HepG2 (cell line): Measurements from ENCODE around the gene CAVIN1. TPM values are rescaled to one million over a fixed set of nuclear protein-coding genes. Genes with fewer than 3 reads are reported as not detected.

Source experiments
- CHD2 ChIP-seq: IDR thresholded peaks from 2 replicates; pipeline ENCODE4 v1.6.1; 2011; ENCODE audit warnings: low read depth, low read length, improper control_type of control experiment
- CREB1 ChIP-seq, 2 experiments: fragments of 450-650 bp in 1 of 2; IDR thresholded peaks; 2 replicates each; pipeline ENCODE4 v1.6.1; 2016 to 2017; ENCODE audit warnings: control low read depth in 1 of 2, mild to moderate bottlenecking in 1 of 2, missing compliant biosample characterization in 1 of 2, missing genetic modification characterization in 1 of 2
- HNF4A ChIP-seq: sonication (generic); formaldehyde crosslinking; IDR thresholded peaks from 2 replicates; pipeline ENCODE4 v1.4.0; 2020; ENCODE audit warnings: missing genetic modification reagents
- HNRNPH1 ChIP-seq: fragments of 200-400 bp; formaldehyde crosslinking; optimal IDR thresholded peaks from 2 replicates; pipeline ENCODE3; 2017; ENCODE audit warnings: mild to moderate bottlenecking, low read depth, low read length
- KLF6 ChIP-seq: IDR thresholded peaks from 2 replicates; pipeline ENCODE4 v1.8.0; 2016; ENCODE audit warnings: missing biosample characterization, missing genetic modification reagents
- MAZ ChIP-seq, 2 experiments: sonication (generic) in 1 of 2; formaldehyde crosslinking in 1 of 2; IDR thresholded peaks; 2 replicates each; pipeline versions ENCODE4 v1.5.0 to v1.6.1; 2012 to 2020; ENCODE audit warnings: low read depth in 2 of 2, mild to moderate bottlenecking in 2 of 2, borderline replicate concordance in 1 of 2, improper control_type of control experiment in 1 of 2, low read length in 1 of 2, missing genetic modification reagents in 1 of 2, moderate library complexity in 1 of 2
- NFE2 ChIP-seq: sonication (generic); formaldehyde crosslinking; IDR thresholded peaks from 2 replicates; pipeline ENCODE4 v1.4.0; 2020; ENCODE audit warnings: missing genetic modification reagents
- NFIC ChIP-seq: IDR thresholded peaks from 2 replicates; pipeline ENCODE4 v1.6.1; 2012; ENCODE audit warnings: mild to moderate bottlenecking, low read length, inconsistent platforms
- NFYC ChIP-seq: IDR thresholded peaks from 2 replicates; pipeline ENCODE4 v1.6.1; 2016; ENCODE audit warnings: missing genetic modification reagents, missing compliant biosample characterization
- RBM39 ChIP-seq: fragments of 200-400 bp; formaldehyde crosslinking; IDR thresholded peaks from one replicate; pipeline ENCODE4 v1.6.1; 2018; ENCODE audit warnings: antibody characterized with exemption, mild to moderate bottlenecking, low read depth, low read length; ENCODE audit not compliant: poor library complexity, severe bottlenecking
- SAP130 ChIP-seq: IDR thresholded peaks from 2 replicates; pipeline ENCODE4 v1.6.1; 2016; ENCODE audit warnings: low read depth
- TBL1XR1 ChIP-seq: fragments of 150-350 bp; IDR thresholded peaks from 2 replicates; pipeline ENCODE4 v1.6.1; 2014; ENCODE audit warnings: borderline replicate concordance, low read length; ENCODE audit not compliant: partially characterized antibody
- TSC22D2 ChIP-seq: sonication (generic); formaldehyde crosslinking; IDR thresholded peaks from 2 replicates; pipeline ENCODE4 v1.5.1; 2020; ENCODE audit warnings: missing genetic modification reagents, mild to moderate bottlenecking, borderline replicate concordance
- YY1 ChIP-seq: IDR thresholded peaks from 2 replicates; pipeline ENCODE4 v1.6.1; 2011; ENCODE audit warnings: low read length, low read depth, moderate library complexity, mild to moderate bottlenecking; ENCODE audit not compliant: insufficient read depth, insufficient replicate concordance
- ZFX ChIP-seq: sonication (generic); formaldehyde crosslinking; IDR thresholded peaks from 2 replicates; pipeline ENCODE4 v1.4.0; 2020; ENCODE audit warnings: mild to moderate bottlenecking, low read depth, missing genetic modification reagents, moderate library complexity
- ZNF234 ChIP-seq: sonication (generic); formaldehyde crosslinking; conservative IDR thresholded peaks from 2 replicates; pipeline ENCODE4 v1.5.1; 2020; ENCODE audit warnings: mild to moderate bottlenecking, missing genetic modification reagents
- ZNF510 ChIP-seq: sonication (generic); formaldehyde crosslinking; IDR thresholded peaks from 2 replicates; pipeline ENCODE4 v1.4.0; 2020; ENCODE audit warnings: low read depth, mild to moderate bottlenecking, missing genetic modification reagents
- ZNF788 ChIP-seq: sonication (generic); formaldehyde crosslinking; IDR thresholded peaks from 2 replicates; pipeline ENCODE4 v1.5.0; 2020; ENCODE audit warnings: mild to moderate bottlenecking, missing genetic modification reagents, borderline replicate concordance
- ZNF792 ChIP-seq: IDR thresholded peaks from 2 replicates; pipeline ENCODE4 v1.6.1; 2016
- ZSCAN21 ChIP-seq: sonication (generic); formaldehyde crosslinking; IDR thresholded peaks from 2 replicates; pipeline ENCODE4 v1.8.0; 2022; ENCODE audit warnings: mild to moderate bottlenecking, missing genetic modification reagents, moderate library complexity, borderline replicate concordance
- ZSCAN22 ChIP-seq: sonication (generic); formaldehyde crosslinking; IDR thresholded peaks from 2 replicates; pipeline ENCODE4 v1.4.0; 2020; ENCODE audit warnings: mild to moderate bottlenecking, missing genetic modification reagents
- polyA plus RNA-seq, 8 experiments: library from polyadenylated mRNA; depleted of rRNA in 3 of 8; stranded (reverse) in 7 of 8; unstranded in 1 of 8; fragments of >200 nt; fragmentation: Illumina TruSeq in 4 of 8; extraction: Trizol in 4 of 8; gene quantifications; 2 replicates each; pipeline versions ENCODE4 v1.2.1 to v1.2.3, GENCODE V29; 2011 to 2016; ENCODE audit warnings: low read depth in 4 of 8, missing spikeins in 1 of 8, mixed read lengths in 1 of 8; ENCODE audit not compliant: insufficient read depth in 1 of 8
- total RNA-seq, 5 experiments: library from RNA; depleted of rRNA; stranded (reverse); fragments of >200 nt; fragmentation: Illumina TruSeq; extraction: Trizol; gene quantifications; 2 replicates each; pipeline ENCODE4 v1.2.3, GENCODE V29; 2016; ENCODE audit warnings: low read depth in 1 of 5
- TF ChIP-seq, protein P1 (sequence below): sonication (generic); formaldehyde crosslinking; IDR thresholded peaks from 2 replicates; pipeline ENCODE4 v1.5.0; 2020; ENCODE audit warnings: mild to moderate bottlenecking, low read depth, missing genetic modification reagents, borderline replicate concordance
- TF ChIP-seq, protein P2 (sequence below): sonication (generic); formaldehyde crosslinking; conservative IDR thresholded peaks from 2 replicates; pipeline ENCODE4 v1.4.0; 2020; ENCODE audit warnings: missing genetic modification reagents
- TF ChIP-seq, protein P3 (sequence below): IDR thresholded peaks from 2 replicates; pipeline ENCODE4 v1.6.1; 2012; ENCODE audit warnings: low read depth, low read length, improper control_type of control experiment
- TF ChIP-seq, protein P4 (sequence below): sonication (generic); formaldehyde crosslinking; IDR thresholded peaks from 2 replicates; pipeline ENCODE4 v1.4.0; 2020; ENCODE audit warnings: missing genetic modification reagents

Gene CAVIN1
- total and polyA plus RNA-seq, 2 of the 13 experiments (the other 11 are each of a cell fraction or from before 2014, with no cell fraction given) = 15.9 to 25.5 TPM

DNA sequence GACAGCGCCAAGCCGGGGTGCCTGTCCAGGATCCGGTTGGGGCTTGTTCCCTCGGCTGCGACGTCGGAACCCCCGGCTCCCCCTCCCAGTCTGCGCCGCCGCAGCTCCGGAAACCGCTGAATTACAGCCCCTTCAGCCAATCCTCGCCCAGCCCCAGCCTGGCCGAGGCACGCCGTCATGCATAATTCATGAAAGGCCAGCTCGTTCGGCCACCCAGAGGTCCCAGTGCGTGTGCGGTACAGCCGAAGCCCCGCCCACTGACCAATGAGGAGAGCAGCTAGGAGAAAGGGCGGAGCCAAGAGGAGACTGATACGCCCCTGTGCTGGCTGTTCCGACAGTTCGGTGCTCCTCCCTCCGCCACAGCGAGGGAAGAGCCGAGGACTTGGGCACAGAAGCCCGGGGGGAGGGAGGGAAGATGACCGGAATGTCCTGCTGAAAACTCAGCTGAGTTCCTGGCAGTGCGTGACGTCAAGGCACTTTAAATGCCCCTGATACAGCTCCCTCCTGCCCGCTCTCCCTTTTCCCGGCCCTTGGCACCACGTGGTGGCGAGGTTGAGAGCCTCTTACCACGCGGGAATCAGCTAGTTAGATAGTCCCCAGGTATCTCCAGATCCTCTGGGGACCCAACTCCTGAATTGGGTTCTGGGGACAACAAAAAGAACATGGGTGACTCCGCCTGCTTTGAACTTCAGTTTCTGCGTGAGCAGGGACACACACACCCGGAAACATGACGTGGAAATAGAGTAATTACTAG is 34.5 kb downstream of the CAVIN1 start, which contains the start of gene STAT3 (continued):
- TF ChIP-seq, protein P1, sequence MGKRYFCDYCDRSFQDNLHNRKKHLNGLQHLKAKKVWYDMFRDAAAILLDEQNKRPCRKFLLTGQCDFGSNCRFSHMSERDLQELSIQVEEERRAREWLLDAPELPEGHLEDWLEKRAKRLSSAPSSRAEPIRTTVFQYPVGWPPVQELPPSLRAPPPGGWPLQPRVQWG (CRISPR knock-in tag) = no peak
- TF ChIP-seq KLF6 (CRISPR knock-in tag) = peak; percentile 100
- TF ChIP-seq, protein P2, sequence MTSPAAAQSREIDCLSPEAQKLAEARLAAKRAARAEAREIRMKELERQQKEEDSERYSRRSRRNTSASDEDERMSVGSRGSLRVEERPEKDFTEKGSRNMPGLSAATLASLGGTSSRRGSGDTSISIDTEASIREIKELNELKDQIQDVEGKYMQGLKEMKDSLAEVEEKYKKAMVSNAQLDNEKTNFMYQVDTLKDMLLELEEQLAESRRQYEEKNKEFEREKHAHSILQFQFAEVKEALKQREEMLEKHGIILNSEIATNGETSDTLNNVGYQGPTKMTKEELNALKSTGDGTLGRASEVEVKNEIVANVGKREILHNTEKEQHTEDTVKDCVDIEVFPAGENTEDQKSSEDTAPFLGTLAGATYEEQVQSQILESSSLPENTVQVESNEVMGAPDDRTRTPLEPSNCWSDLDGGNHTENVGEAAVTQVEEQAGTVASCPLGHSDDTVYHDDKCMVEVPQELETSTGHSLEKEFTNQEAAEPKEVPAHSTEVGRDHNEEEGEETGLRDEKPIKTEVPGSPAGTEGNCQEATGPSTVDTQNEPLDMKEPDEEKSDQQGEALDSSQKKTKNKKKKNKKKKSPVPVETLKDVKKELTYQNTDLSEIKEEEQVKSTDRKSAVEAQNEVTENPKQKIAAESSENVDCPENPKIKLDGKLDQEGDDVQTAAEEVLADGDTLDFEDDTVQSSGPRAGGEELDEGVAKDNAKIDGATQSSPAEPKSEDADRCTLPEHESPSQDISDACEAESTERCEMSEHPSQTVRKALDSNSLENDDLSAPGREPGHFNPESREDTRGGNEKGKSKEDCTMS (CRISPR knock-in tag) = peak; percentile 90
- TF ChIP-seq NFE2 (CRISPR knock-in tag) = no peak
- TF ChIP-seq, protein P3, sequence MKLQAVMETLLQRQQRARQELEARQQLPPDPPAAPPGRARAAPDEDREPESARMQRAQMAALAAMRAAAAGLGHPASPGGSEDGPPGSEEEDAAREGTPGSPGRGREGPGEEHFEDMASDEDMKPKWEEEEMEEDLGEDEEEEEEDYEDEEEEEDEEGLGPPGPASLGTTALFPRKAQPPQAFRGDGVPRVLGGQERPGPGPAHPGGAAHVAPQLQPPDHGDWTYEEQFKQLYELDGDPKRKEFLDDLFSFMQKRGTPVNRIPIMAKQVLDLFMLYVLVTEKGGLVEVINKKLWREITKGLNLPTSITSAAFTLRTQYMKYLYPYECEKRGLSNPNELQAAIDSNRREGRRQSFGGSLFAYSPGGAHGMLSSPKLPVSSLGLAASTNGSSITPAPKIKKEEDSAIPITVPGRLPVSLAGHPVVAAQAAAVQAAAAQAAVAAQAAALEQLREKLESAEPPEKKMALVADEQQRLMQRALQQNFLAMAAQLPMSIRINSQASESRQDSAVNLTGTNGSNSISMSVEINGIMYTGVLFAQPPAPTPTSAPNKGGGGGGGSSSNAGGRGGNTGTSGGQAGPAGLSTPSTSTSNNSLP = peak; percentile 91
- TF ChIP-seq ZFX (CRISPR knock-in tag) = no peak; the same call in none of the 2 replicates
- TF ChIP-seq, protein P4, sequence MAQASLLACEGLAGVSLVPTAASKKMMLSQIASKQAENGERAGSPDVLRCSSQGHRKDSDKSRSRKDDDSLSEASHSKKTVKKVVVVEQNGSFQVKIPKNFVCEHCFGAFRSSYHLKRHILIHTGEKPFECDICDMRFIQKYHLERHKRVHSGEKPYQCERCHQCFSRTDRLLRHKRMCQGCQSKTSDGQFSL (CRISPR knock-in tag) = 0 out of 2 replicates have a peak, but pooled peaks have one; percentile 36
- peak; percentile 63; the same call in 1 of the 2 replicates for TF ChIP-seq ZSCAN22 (CRISPR knock-in tag)
- TF ChIP-seq ZNF234 (CRISPR knock-in tag) = peak; percentile 72
- 0 out of 2 replicates have a peak, but pooled peaks have one; percentile 59 for TF ChIP-seq NFIC
- TF ChIP-seq MAZ (IDR thresholded peaks at IDR 0.05; ENCODE audit: borderline replicate concordance, low read depth, low read length) = peak; percentile 86
- peak; percentile 99 for TF ChIP-seq MAZ (CRISPR knock-in tag; IDR thresholded peaks at IDR 0.05; ENCODE audit: low read depth)
- TF ChIP-seq ZNF792 (CRISPR knock-in tag) = peak; percentile 100
- TF ChIP-seq CHD2 = peak; percentile 66; the same call in 1 of the 2 replicates
- TF ChIP-seq NFYC (CRISPR knock-in tag) = peak; percentile 98
- peak; percentile 100 for TF ChIP-seq SAP130 (CRISPR knock-in tag)
- TF ChIP-seq TBL1XR1 = peak; percentile 90
- TF ChIP-seq YY1 = peak; percentile 60
- peak; percentile 94; the same call in 1 of the 2 replicates for TF ChIP-seq ZSCAN21
- peak; percentile 96 for TF ChIP-seq HNRNPH1
- peak; percentile 91 for TF ChIP-seq RBM39
- TF ChIP-seq HNF4A (CRISPR knock-in tag) = peak; percentile 70
- TF ChIP-seq ZNF788 (CRISPR knock-in tag) = peak; percentile 99
- TF ChIP-seq TSC22D2 = peak; percentile 99
- TF ChIP-seq ZNF510 (CRISPR knock-in tag) = no peak; the same call in 1 of the 2 replicates
- TF ChIP-seq CREB1 (IDR thresholded peaks at IDR 0.05) = peak; percentile 98
- peak; percentile 99 for TF ChIP-seq CREB1 (CRISPR knock-in tag; IDR thresholded peaks at IDR 0.05)
